T1000 (cell line): ENCODE results near the gene THAP8.
A peak's percentile ranks its signal among the peaks of the same experiment; 100 is the strongest.

Experiments
- DNase-seq: peaks from one replicate; lab custom pipeline; 2025; ENCODE audit warnings: mixed read lengths; lab: John Stamatoyannopoulos, UW

The THAP8 gene

GRCh38 chr19:36030264-36031148 is 23.6 kb downstream of the THAP8 start:
- DNase-seq, result no peak

- DNase-seq, result no peak
Measured at GRCh38 chr19:36028313-36029041, 25.6 kb downstream of the THAP8 start.

GRCh38 chr19:36027696-36028095 is 26.4 kb downstream of the THAP8 start:
- no peak for DNase-seq

GRCh38 chr19:36026091-36026876 is 27.8 kb downstream of the THAP8 start:
- DNase-seq, result no peak

- no peak for DNase-seq
Measured at GRCh38 chr19:36025541-36025940, 28.5 kb downstream of the THAP8 start.

- DNase-seq, result no peak
Measured at GRCh38 chr19:36023432-36023831, 30.7 kb downstream of the THAP8 start.

- no peak for DNase-seq
Measured at GRCh38 chr19:36019061-36019670, 34.9 kb downstream of the THAP8 start.

- peak; percentile 98 for DNase-seq
Measured at GRCh38 chr19:36014012-36014924, 39.8 kb downstream of the THAP8 start, which contains the start of gene ALKBH6. ALKBH6 (minus strand) TSS chr19:36014213; CDS start chr19:36013397, 816 bp downstream.

GRCh38 chr19:36013280-36014011 is 40.6 kb downstream of the THAP8 start:
- no peak for DNase-seq

GRCh38 chr19:36010402-36010801 is 43.7 kb downstream of the THAP8 start:
- DNase-seq, result no peak

GRCh38 chr19:36009633-36010379 is 44.3 kb downstream of the THAP8 start:
- DNase-seq, result no peak

GRCh38 chr19:36009220-36009619 is 44.9 kb downstream of the THAP8 start:
- DNase-seq, result peak; percentile 18

GRCh38 chr19:36008336-36008978 is 45.6 kb downstream of the THAP8 start, which contains the start of gene SYNE4:
SYNE4 (minus strand) TSS chr19:36008813; CDS start chr19:36008681, 132 bp downstream.
- no peak for DNase-seq

- no peak for DNase-seq
Measured at GRCh38 chr19:36006955-36007354, 47.1 kb downstream of the THAP8 start.

- no peak for DNase-seq
Measured at GRCh38 chr19:36003284-36003683, 50.8 kb downstream of the THAP8 start.

- no peak for DNase-seq
Measured at GRCh38 chr19:36001605-36002004, 52.5 kb downstream of the THAP8 start.

GRCh38 chr19:35996777-35997176 is 57.3 kb downstream of the THAP8 start:
- DNase-seq, result no peak
